HL-60 (cell line): ENCODE measurements around the gene INTS1.

Experiments used
- CTCF ChIP-seq: IDR thresholded peaks from one replicate; pipeline ENCODE4 v1.5.1; 2011; ENCODE audit warnings: low read length, control low read depth, inconsistent platforms; ENCODE audit not compliant: insufficient read depth
- POLR2AphosphoS5 ChIP-seq: IDR thresholded peaks from 2 replicates; pipeline ENCODE4 v1.6.1; 2012; ENCODE audit warnings: low read depth

- TF ChIP-seq CTCF (no peak), POLR2AphosphoS5 (no peak)
Measured at GRCh38 chr7:1430056-1430845, 73.9 kb downstream of the INTS1 start.
